ENCODE data around the gene URB1. TPM values are rescaled to one million over a fixed set of nuclear protein-coding genes. Genes with fewer than 3 reads are reported as not detected.

The URB1 gene
- total and polyA plus RNA-seq, 12 donors, result 4.0 to 17.7 (median 12.6) TPM

- 86 to 87% methylated on average over 9 of the region's 9 CpGs for WGBS, 2 donors
- no peak overlapping the region for H3K4me3 ChIP-seq
- H3K4me1 ChIP-seq, result peaks cover 5 to 48% (median 23%) of the 10 kb centered on the region in 9 donors
- ATAC-seq, result no peak
- peak overlapping the region in 3 of 10 donors; percentile 4 to 90 (median 40) for H3K27ac ChIP-seq
- H3K27me3 ChIP-seq, result no peaks in the 10 kb centered on the region
- intact Hi-C loops (cut with DNase I), result no loop called here
- H3K9me3 ChIP-seq, result no peaks in the 10 kb centered on the region
- H3K36me3 ChIP-seq, result peaks cover 0 to 71% (median 41%) of the 10 kb centered on the region in 9 donors
- no peak for TF ChIP-seq CTCF (IDR thresholded peaks at IDR 0.05)
- DNase-seq, result no peak
Observed at GRCh38 chr21:32331444-32332305, 61.1 kb downstream of the URB1 start.

GRCh38 chr21:32330784-32331311 lies 62.0 kb downstream of the URB1 start:
- Histone ChIP-seq H3K27ac (peak overlapping the region in 3 of 10 donors; percentile 4 to 90 (median 40)), H3K4me1 (peaks cover 5 to 55% (median 23%) of the 10 kb centered on the region in 9 donors), H3K36me3 (peaks cover 0 to 72% (median 36%) of the 10 kb centered on the region in 9 donors), H3K4me3 (no peak overlapping the region), H3K9me3 (no peaks in the 10 kb centered on the region), H3K27me3 (no peaks in the 10 kb centered on the region)
- no peak for DNase-seq
- intact Hi-C loops (cut with DNase I), result no loop called here
- 99 to 100% methylated on average over 4 of the region's 4 CpGs for WGBS, 2 donors
- TF ChIP-seq CTCF (IDR thresholded peaks at IDR 0.05), result no peak
- ATAC-seq, result no peak

- intact Hi-C loops (cut with DNase I), result loop anchor here in 1 of 10 donors (5.0 kb wide), 1 partner anchor 33 kb away; no protein-coding TSS in a partner anchor
- ATAC-seq, result no peak
Observed at GRCh38 chr21:32329776-32330175, 63.0 kb downstream of the URB1 start.

More at GRCh38 chr21:32329776-32330175, 63.0 kb downstream of the URB1 start:
- peak overlapping the region in 9 of 10 donors; percentile 60 to 90 (median 76) for H3K27ac ChIP-seq
- no peaks in the 10 kb centered on the region for H3K9me3 ChIP-seq
- no peak overlapping the region for H3K4me3 ChIP-seq
- H3K36me3 ChIP-seq, result peaks cover 0 to 72% (median 34%) of the 10 kb centered on the region in 9 donors
- 84 to 86% methylated on average over 3 of the region's 3 CpGs for WGBS, 2 donors
- no peak for DNase-seq
- H3K4me1 ChIP-seq, result peaks cover 5 to 60% (median 23%) of the 10 kb centered on the region in 9 donors
- no peaks in the 10 kb centered on the region for H3K27me3 ChIP-seq
- TF ChIP-seq CTCF (IDR thresholded peaks at IDR 0.05), result no peak
